HL-60 (cell line): Measurements from ENCODE around the gene DSCAML1.

Source experiments
- DNase-seq, 2 experiments: peaks; one replicate each; pipeline ENCODE4 v3.0.0-alpha.2; 2010 to 2020; ENCODE audit warnings: low read depth in 1 of 2, low spot score in 1 of 2
- H3K27ac ChIP-seq: fragments of 250-450 bp; sonication (Bioruptor Pico); replicated peaks from 2 replicates; pipeline ENCODE4 v1.5.1; 2020; ENCODE audit warnings: mild to moderate bottlenecking, moderate library complexity
- H3K27me3 ChIP-seq: fragments of 250-450 bp; sonication (Bioruptor Pico); 2 replicates; pipeline ENCODE4 v1.5.1; 2021; ENCODE audit warnings: mild to moderate bottlenecking, moderate library complexity; ENCODE audit not compliant: insufficient read depth, poor library complexity, severe bottlenecking
- H3K4me3 ChIP-seq: replicated peaks from 2 replicates; pipeline ENCODE4 v1.5.1; 2011; ENCODE audit warnings: mild to moderate bottlenecking, control low read depth, low read length; ENCODE audit not compliant: insufficient read depth
- GABPA ChIP-seq: IDR thresholded peaks from 2 replicates; pipeline ENCODE4 v1.6.1; 2012; ENCODE audit warnings: low read depth
- POLR2AphosphoS5 ChIP-seq: IDR thresholded peaks from 2 replicates; pipeline ENCODE4 v1.6.1; 2012; ENCODE audit warnings: low read depth
- REST ChIP-seq: IDR thresholded peaks from 2 replicates; pipeline ENCODE4 v1.6.1; 2012; ENCODE audit warnings: low read depth; ENCODE audit not compliant: insufficient replicate concordance
- SPI1 ChIP-seq: IDR thresholded peaks from 2 replicates; pipeline ENCODE4 v1.6.1; 2012; ENCODE audit warnings: low read depth, mild to moderate bottlenecking, borderline replicate concordance
- TF ChIP-seq, protein P1 (sequence below): IDR thresholded peaks from one replicate; pipeline ENCODE4 v1.5.1; 2011; ENCODE audit warnings: low read length, control low read depth, inconsistent platforms; ENCODE audit not compliant: insufficient read depth

The DSCAML1 gene

DNA sequence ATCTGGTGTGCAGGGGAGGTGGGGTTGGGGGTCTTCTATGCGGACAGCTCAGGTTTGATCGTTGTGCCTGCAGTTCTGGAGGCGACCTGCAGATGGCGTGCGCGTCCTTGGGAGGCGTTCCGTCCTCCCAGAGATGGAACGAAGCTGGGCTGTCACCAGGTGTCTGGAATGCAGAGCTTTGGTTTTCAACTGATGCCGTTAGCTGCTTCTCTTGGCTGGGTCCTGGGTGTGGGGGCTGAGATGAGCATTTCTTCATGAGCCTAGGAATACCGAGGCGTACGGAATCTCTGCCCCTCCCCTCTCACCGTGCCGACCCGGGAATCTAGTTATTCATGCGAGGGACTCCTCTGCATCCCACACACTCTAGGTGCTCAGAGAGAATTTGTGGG, 370.7 kb downstream of the DSCAML1 start:
- peaks cover 2% of the 10 kb centered on the region for H3K27me3 ChIP-seq
- H3K4me3 ChIP-seq, result no peak overlapping the region
- peak in 1 of 2 experiments; percentile 40 for DNase-seq
- TF ChIP-seq, protein P1, sequence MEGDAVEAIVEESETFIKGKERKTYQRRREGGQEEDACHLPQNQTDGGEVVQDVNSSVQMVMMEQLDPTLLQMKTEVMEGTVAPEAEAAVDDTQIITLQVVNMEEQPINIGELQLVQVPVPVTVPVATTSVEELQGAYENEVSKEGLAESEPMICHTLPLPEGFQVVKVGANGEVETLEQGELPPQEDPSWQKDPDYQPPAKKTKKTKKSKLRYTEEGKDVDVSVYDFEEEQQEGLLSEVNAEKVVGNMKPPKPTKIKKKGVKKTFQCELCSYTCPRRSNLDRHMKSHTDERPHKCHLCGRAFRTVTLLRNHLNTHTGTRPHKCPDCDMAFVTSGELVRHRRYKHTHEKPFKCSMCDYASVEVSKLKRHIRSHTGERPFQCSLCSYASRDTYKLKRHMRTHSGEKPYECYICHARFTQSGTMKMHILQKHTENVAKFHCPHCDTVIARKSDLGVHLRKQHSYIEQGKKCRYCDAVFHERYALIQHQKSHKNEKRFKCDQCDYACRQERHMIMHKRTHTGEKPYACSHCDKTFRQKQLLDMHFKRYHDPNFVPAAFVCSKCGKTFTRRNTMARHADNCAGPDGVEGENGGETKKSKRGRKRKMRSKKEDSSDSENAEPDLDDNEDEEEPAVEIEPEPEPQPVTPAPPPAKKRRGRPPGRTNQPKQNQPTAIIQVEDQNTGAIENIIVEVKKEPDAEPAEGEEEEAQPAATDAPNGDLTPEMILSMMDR, result peak; percentile 97
- TF ChIP-seq REST (no peak), GABPA (no peak), POLR2AphosphoS5 (no peak)
- H3K27ac ChIP-seq, result no peak overlapping the region

- Histone ChIP-seq H3K27me3 (peaks cover 2% of the 10 kb centered on the region), H3K4me3 (no peak overlapping the region)
- DNase-seq, result no peak
Measured at GRCh38 chr11:117425679-117426296, 371.2 kb downstream of the DSCAML1 start.

DNA sequence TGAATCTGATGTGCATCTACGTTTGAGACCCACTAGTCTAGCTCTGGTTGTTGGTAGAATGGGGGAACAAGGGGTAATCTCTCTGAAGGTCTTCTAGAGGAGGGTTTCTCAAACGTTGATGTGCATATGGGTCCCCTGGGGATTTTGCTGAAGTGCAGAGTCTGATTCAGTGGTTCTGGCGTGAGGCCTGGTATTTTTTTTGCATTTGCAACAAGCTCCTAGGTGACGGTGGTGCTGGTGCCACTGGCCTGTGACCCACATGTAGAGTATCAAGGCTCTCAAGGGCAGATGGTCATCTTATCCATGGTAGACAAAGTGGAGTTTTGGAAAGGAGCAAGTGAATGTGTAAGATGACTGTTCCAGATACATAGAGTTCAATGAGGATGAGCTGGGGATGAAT, 372.2 kb downstream of the DSCAML1 start:
- H3K4me3 ChIP-seq, result no peak overlapping the region
- H3K27ac ChIP-seq, result no peak overlapping the region
- no peak for DNase-seq
- peaks cover 2% of the 10 kb centered on the region for H3K27me3 ChIP-seq
- TF ChIP-seq SPI1, result no peak
- TF ChIP-seq REST, result no peak
- TF ChIP-seq POLR2AphosphoS5, result no peak
- no peak for TF ChIP-seq GABPA
- TF ChIP-seq, protein P1, result no peak

More at GRCh38 chr11:117425679-117426296, 371.2 kb downstream of the DSCAML1 start:
- TF ChIP-seq, protein P1, result no peak
- no peak overlapping the region for H3K27ac ChIP-seq

DNA sequence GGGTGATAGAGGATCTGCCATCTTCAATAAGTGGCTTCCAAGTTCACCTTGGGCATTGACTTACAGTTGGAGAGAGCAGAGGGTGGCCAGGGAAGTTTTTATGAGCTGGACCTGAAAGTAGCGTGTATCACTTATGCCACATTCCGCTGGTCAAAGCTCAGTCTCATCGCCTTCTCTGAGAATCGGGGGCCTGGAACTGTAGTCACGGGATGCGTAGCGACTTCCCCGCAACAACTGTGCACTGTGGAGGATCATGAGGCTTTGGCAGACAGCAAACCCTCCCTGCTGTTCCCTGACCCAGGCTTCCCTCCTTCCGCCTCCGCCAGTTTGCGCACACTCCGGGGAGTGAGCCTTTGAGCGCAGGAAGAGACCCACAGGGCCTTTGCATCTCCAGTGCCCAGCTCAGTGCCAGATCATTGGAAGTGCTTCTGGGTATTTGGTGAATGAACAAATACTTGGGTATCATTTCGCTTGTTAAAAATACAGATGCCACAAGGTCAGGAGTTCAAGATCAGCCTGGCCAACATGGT, 373.9 kb downstream of the DSCAML1 start:
- Histone ChIP-seq H3K4me3 (no peak overlapping the region), H3K27me3 (peaks cover 3% of the 10 kb centered on the region), H3K27ac (no peak overlapping the region)
- TF ChIP-seq, protein P1, result no peak
- no peak for TF ChIP-seq GABPA
- no peak for TF ChIP-seq SPI1
- TF ChIP-seq REST, result no peak
- TF ChIP-seq POLR2AphosphoS5, result no peak
- no peak for DNase-seq
